ENCODE measurements around the gene VAMP5. TPM values are rescaled to one million over a fixed set of nuclear protein-coding genes. Genes with fewer than 3 reads are reported as not detected.
"Not testable (repeated sequence)": the region's sequence is repeated elsewhere in the genome, so short reads cannot be mapped to it uniquely, and the experiment has no call there.

VAMP5 gene
- total RNA-seq, 2 experiments from 2014 or later = 49.7 to 51.9 TPM

- POLR2A ChIA-PET = interaction anchor here (1.5 to 3.4 kb wide), 2 partner anchors 10 to 47 kb away, joined by 4 to 19 read pairs; partner anchors contain the start of genes MAT2A and RNF181
- CTCF ChIA-PET = interaction anchor here (2.6 kb wide), 1 partner anchor 10 kb away, joined by 10 read pairs; the partner anchor contains the start of gene RNF181
Measured at GRCh38 chr2:85585781-85586105, 1.5 kb downstream of the VAMP5 start.

DNA sequence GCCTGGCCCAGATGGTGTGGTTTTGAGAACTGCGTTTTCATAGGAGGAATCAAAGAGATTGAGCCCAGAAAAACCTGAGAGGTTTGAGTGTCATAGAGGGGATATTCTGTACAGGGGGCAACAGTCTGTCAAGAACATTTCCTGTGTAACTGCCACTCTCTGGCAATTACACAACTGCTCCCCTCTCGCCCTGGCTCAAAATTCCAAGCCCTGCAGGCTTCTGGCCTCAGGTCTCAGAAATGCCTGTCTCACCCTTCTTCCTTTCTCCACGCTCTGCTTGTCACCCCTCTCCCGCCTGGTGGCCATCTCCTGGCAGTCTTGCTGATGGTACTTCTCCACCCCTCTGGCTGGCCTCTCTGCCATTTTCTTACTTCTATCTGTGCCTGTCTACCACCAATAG lies 4.0 kb downstream of the VAMP5 start:
- Mint-ChIP-seq H3K36me3 (peaks cover 2% of the 10 kb centered on the region), H3K9me3 (no peaks in the 10 kb centered on the region), H3K4me1 (ENCODE audit: low read depth) (peaks cover 24% of the 10 kb centered on the region), H3K4me3 (no peak overlapping the region), H3K27me3 (no peaks in the 10 kb centered on the region), H3K27ac (no peak overlapping the region)
- CTCF ChIA-PET = interaction anchor here (1.2 kb wide), 1 partner anchor 49 kb away, joined by 4 read pairs; no protein-coding TSS in a partner anchor
- POLR2A ChIA-PET = no interaction called here
- DNase-seq = no peak
- intact Hi-C loops (cut with micrococcal nuclease) = no loop called here

More at GRCh38 chr2:85585781-85586105, 1.5 kb downstream of the VAMP5 start:
- Mint-ChIP-seq H3K4me3 (peak overlapping the region; percentile 82), H3K36me3 (peaks cover 10% of the 10 kb centered on the region), H3K27ac (peak overlapping the region; percentile 91), H3K9me3 (no peaks in the 10 kb centered on the region), H3K27me3 (no peaks in the 10 kb centered on the region), H3K4me1 (ENCODE audit: low read depth) (peaks cover 33% of the 10 kb centered on the region)
- no peak for DNase-seq
- intact Hi-C loops (cut with micrococcal nuclease) = loop anchor here (1.0 to 2.0 kb wide), 4 partner anchors 10 to 27 kb away; partner anchors contain the start of genes C2orf68, GGCX and RNF181

- Mint-ChIP-seq H3K27ac (no peak overlapping the region), H3K4me3 (no peak overlapping the region), H3K27me3 (no peaks in the 10 kb centered on the region), H3K9me3 (no peaks in the 10 kb centered on the region), H3K36me3 (no peaks in the 10 kb centered on the region), H3K4me1 (ENCODE audit: low read depth) (peaks cover 20% of the 10 kb centered on the region)
- CTCF ChIA-PET = interaction anchor here (1.2 kb wide), 1 partner anchor 48 kb away, joined by 3 read pairs; no protein-coding TSS in a partner anchor
- POLR2A ChIA-PET = no interaction called here
- no peak for DNase-seq
- intact Hi-C loops (cut with micrococcal nuclease) = no loop called here
Measured at GRCh38 chr2:85588645-85589044, 4.4 kb downstream of the VAMP5 start.

- no peak for DNase-seq
- intact Hi-C loops (cut with micrococcal nuclease) = no loop called here
- H3K9me3 Mint-ChIP-seq = no peaks in the 10 kb centered on the region
- H3K36me3 Mint-ChIP-seq = no peaks in the 10 kb centered on the region
- no peak overlapping the region for H3K4me3 Mint-ChIP-seq
- H3K27me3 Mint-ChIP-seq = no peaks in the 10 kb centered on the region
- ChIA-PET POLR2A (no interaction called here), CTCF (interaction anchor here (1.2 kb wide), 1 partner anchor 48 kb away, joined by 3 read pairs; no protein-coding TSS in a partner anchor)
- peaks cover 21% of the 10 kb centered on the region for H3K4me1 Mint-ChIP-seq (ENCODE audit: low read depth)
- no peak overlapping the region for H3K27ac Mint-ChIP-seq
Measured at GRCh38 chr2:85589181-85589580, 5.0 kb downstream of the VAMP5 start.

DNA sequence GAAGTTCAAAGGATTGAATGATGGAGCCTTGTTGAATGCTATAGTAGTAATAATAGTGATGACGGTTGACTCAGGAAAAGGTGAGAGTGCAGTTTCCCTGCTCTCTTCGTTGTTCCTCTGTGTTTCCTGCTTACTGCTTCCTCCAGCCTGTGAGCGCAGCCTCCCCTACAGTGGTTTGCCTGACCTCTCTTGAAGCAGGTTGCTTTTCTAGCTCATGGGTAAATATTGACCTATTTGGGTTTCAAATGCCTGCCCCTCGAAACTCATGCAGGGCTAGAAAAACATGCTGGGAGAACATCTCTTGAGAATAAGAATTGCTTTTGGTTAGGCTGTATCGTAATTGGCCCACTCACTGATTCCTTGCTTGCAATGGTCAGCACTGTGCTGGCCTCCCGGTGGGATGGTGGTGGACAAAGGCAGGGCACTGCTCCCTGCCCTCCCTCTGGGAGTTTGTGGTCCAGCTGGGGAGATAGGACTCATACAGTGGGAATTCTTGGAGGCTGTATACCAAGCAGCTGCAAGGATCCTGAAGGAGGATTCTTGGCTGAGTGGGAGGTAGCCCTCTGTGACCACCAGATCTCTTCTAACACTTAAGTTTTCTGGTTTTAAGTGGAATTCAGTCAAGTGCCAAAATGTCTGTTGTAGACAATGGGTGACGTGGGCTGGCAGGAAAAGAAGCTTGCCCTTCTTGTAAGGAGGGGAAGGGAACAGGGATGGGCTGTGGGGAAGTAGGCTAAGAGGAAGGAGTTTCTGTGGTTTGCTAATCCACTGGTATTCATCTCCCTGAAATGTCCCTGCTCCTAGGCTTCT lies 6.0 kb downstream of the VAMP5 start:
- DNase-seq = no peak
- H3K4me1 Mint-ChIP-seq (ENCODE audit: low read depth) = peaks cover 23% of the 10 kb centered on the region
- H3K27ac Mint-ChIP-seq = no peak overlapping the region
- H3K27me3 Mint-ChIP-seq = no peaks in the 10 kb centered on the region
- H3K4me3 Mint-ChIP-seq = no peak overlapping the region
- CTCF ChIA-PET = no interaction called here
- no peaks in the 10 kb centered on the region for H3K9me3 Mint-ChIP-seq
- H3K36me3 Mint-ChIP-seq = no peaks in the 10 kb centered on the region
- POLR2A ChIA-PET = interaction anchor here (1.0 kb wide), 1 partner anchor 15 kb away, joined by 4 read pairs; no protein-coding TSS in a partner anchor
- intact Hi-C loops (cut with micrococcal nuclease) = no loop called here

- ChIA-PET POLR2A (interaction anchor here (0.9 to 1.0 kb wide), 2 partner anchors 13 to 14 kb away, joined by 3 to 4 read pairs; no protein-coding TSS in a partner anchor), CTCF (no interaction called here)
- Mint-ChIP-seq H3K27ac (no peak overlapping the region), H3K4me3 (no peak overlapping the region), H3K9me3 (no peaks in the 10 kb centered on the region), H3K36me3 (peaks cover 4% of the 10 kb centered on the region), H3K4me1 (ENCODE audit: low read depth) (peaks cover 16% of the 10 kb centered on the region), H3K27me3 (no peaks in the 10 kb centered on the region)
- intact Hi-C loops (cut with micrococcal nuclease) = no loop called here
- DNase-seq = no peak
Measured at GRCh38 chr2:85590950-85591349, 6.7 kb downstream of the VAMP5 start.

- no peaks in the 10 kb centered on the region for H3K27me3 Mint-ChIP-seq
- no peak for DNase-seq
- no peak overlapping the region for H3K4me3 Mint-ChIP-seq
- H3K9me3 Mint-ChIP-seq = no peaks in the 10 kb centered on the region
- POLR2A ChIA-PET = interaction anchor here (0.9 kb wide), 1 partner anchor 14 kb away, joined by 3 read pairs; no protein-coding TSS in a partner anchor
- CTCF ChIA-PET = no interaction called here
- peaks cover 18% of the 10 kb centered on the region for H3K4me1 Mint-ChIP-seq (ENCODE audit: low read depth)
- intact Hi-C loops (cut with micrococcal nuclease) = no loop called here
- peaks cover 4% of the 10 kb centered on the region for H3K36me3 Mint-ChIP-seq
- no peak overlapping the region for H3K27ac Mint-ChIP-seq
Measured at GRCh38 chr2:85591563-85591962, 7.3 kb downstream of the VAMP5 start.

GRCh38 chr2:85592299-85592698 lies 8.1 kb downstream of the VAMP5 start:
- H3K27ac Mint-ChIP-seq; H3K9me3 Mint-ChIP-seq; intact Hi-C loops (cut with micrococcal nuclease); H3K4me3 Mint-ChIP-seq; DNase-seq; H3K27me3 Mint-ChIP-seq: not testable (repeated sequence)
- ChIA-PET POLR2A (interaction anchor here (1.6 kb wide), 1 partner anchor 53 kb away, joined by 4 read pairs; the partner anchor contains the start of gene MAT2A), CTCF (interaction anchor here (1.0 kb wide), 1 partner anchor 45 kb away, joined by 3 read pairs; no protein-coding TSS in a partner anchor)
- Mint-ChIP-seq H3K36me3 (peaks cover 10% of the 10 kb centered on the region), H3K4me1 (ENCODE audit: low read depth) (peaks cover 25% of the 10 kb centered on the region)

- Mint-ChIP-seq H3K4me3 (no peak overlapping the region), H3K27me3 (no peaks in the 10 kb centered on the region), H3K9me3 (no peaks in the 10 kb centered on the region), H3K27ac (no peak overlapping the region), H3K36me3 (peaks cover 10% of the 10 kb centered on the region), H3K4me1 (ENCODE audit: low read depth) (peaks cover 21% of the 10 kb centered on the region)
- POLR2A ChIA-PET = interaction anchor here (1.6 kb wide), 1 partner anchor 53 kb away, joined by 4 read pairs; the partner anchor contains the start of gene MAT2A
- no peak for DNase-seq
- CTCF ChIA-PET = interaction anchor here (1.0 kb wide), 1 partner anchor 44 kb away, joined by 3 read pairs; no protein-coding TSS in a partner anchor
- intact Hi-C loops (cut with micrococcal nuclease) = no loop called here
Measured at GRCh38 chr2:85593023-85593422, 8.8 kb downstream of the VAMP5 start.

- intact Hi-C loops (cut with micrococcal nuclease) = loop anchor here (1.0 to 5.0 kb wide), 6 partner anchors 10 to 268 kb away; partner anchors contain the start of genes C2orf68, GGCX and TGOLN2
- H3K27me3 Mint-ChIP-seq = no peaks in the 10 kb centered on the region
- peak overlapping the region; percentile 95 for H3K27ac Mint-ChIP-seq
- ChIA-PET POLR2A (interaction anchor here (0.9 to 3.8 kb wide), 11 partner anchors 10 to 267 kb away, joined by 3 to 20 read pairs (median 6); partner anchors contain the start of genes C2orf68, ELMOD3, MAT2A and RETSAT), CTCF (interaction anchor here (0.6 to 4.1 kb wide), 6 partner anchors 10 to 443 kb away, joined by 3 to 16 read pairs (median 8); partner anchors contain the start of genes VAMP5 and VAMP8)
- peaks cover 23% of the 10 kb centered on the region for H3K4me1 Mint-ChIP-seq (ENCODE audit: low read depth)
- H3K36me3 Mint-ChIP-seq = peaks cover 10% of the 10 kb centered on the region
- H3K4me3 Mint-ChIP-seq = peak overlapping the region; percentile 97
- no peak for DNase-seq
- H3K9me3 Mint-ChIP-seq = no peaks in the 10 kb centered on the region
Measured at GRCh38 chr2:85594715-85595300, 10.6 kb downstream of the VAMP5 start.

GRCh38 chr2:85595301-85596025 lies 11.2 kb downstream of the VAMP5 start, which contains the start of gene RNF181:
Gene RNF181 (plus strand): TSS chr2:85595745. CDS start chr2:85595764, 19 bp downstream.
- Mint-ChIP-seq H3K4me1 (ENCODE audit: low read depth) (peaks cover 23% of the 10 kb centered on the region), H3K36me3 (peaks cover 10% of the 10 kb centered on the region), H3K27ac (peak within 1 kb of the TSS; percentile 95), H3K27me3 (no peaks in the 10 kb centered on the region), H3K9me3 (no peaks in the 10 kb centered on the region), H3K4me3 (peak within 1 kb of the TSS; percentile 97)
- intact Hi-C loops (cut with micrococcal nuclease) = loop anchor here (1.0 to 5.0 kb wide), 6 partner anchors 10 to 268 kb away; partner anchors contain the start of genes C2orf68, GGCX and TGOLN2
- POLR2A ChIA-PET = interaction anchor here (1.0 to 3.8 kb wide), 10 partner anchors 9 to 267 kb away, joined by 3 to 20 read pairs (median 6); partner anchors contain the start of genes C2orf68, ELMOD3, MAT2A and RETSAT
- DNase-seq = peak; percentile 96
- CTCF ChIA-PET = interaction anchor here (0.6 to 4.1 kb wide), 9 partner anchors 11 to 442 kb away, joined by 3 to 16 read pairs (median 5); partner anchors contain the start of genes VAMP5 and VAMP8
